PFSK-1 (cell line): ENCODE data around the gene CUX1.

Source experiments
- FOXP2 ChIP-seq: optimal IDR thresholded peaks from 2 replicates; pipeline ENCODE3; 2011; ENCODE audit warnings: borderline replicate concordance, control low read depth, inconsistent platforms; ENCODE audit not compliant: insufficient read depth; ENCODE audit errors: extremely low read length, extremely low read depth
- POLR2AphosphoS5 ChIP-seq: IDR thresholded peaks from 2 replicates; pipeline ENCODE4 v1.6.1; 2012; ENCODE audit warnings: low read depth, mild to moderate bottlenecking, control low read depth, low read length, moderate library complexity
- REST ChIP-seq, 2 experiments: IDR thresholded peaks; 2 replicates each; pipeline versions ENCODE4 v1.6.1 to v1.8.0; 2011 to 2012; ENCODE audit warnings: low read depth in 2 of 2, low read length in 2 of 2, control low read depth in 1 of 2, inconsistent platforms in 1 of 2, mild to moderate bottlenecking in 1 of 2, moderate library complexity in 1 of 2; ENCODE audit not compliant: insufficient read depth in 1 of 2
- SIN3A ChIP-seq: IDR thresholded peaks from 2 replicates; pipeline ENCODE4 v1.6.1; 2012; ENCODE audit warnings: mild to moderate bottlenecking, low read length, moderate library complexity, borderline replicate concordance; ENCODE audit not compliant: insufficient read depth
- TAF1 ChIP-seq: IDR thresholded peaks from 2 replicates; pipeline ENCODE4 v1.6.1; 2012; ENCODE audit warnings: low read length, control low read depth, borderline replicate concordance; ENCODE audit not compliant: insufficient read depth

CUX1 gene

DNA sequence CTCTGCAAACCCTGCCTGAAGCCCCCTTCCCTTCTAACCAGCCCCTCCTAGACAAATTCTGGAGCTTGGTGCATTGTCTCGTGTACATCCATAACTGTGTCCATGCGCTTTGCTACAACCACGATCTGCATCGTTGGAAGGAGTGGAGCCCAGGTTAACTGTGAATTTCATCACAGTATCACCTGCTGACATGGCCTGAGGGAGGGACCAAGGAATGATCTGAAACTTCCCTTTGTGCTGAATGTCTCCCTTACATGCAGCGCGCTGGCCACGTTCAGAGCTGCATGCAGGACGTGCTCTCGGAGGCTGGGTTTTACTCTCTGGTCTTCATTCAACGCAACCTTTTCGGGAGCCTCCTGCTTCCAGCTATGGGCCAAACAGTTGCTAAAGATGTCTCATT, 222.3 kb downstream of the CUX1 start:
- no peak for TF ChIP-seq POLR2AphosphoS5

- TF ChIP-seq REST (IDR thresholded peaks at IDR 0.05; ENCODE audit: insufficient read depth in 1 of 2, low read depth in 2 of 2, low read length in 2 of 2): no peak
- TF ChIP-seq POLR2AphosphoS5: no peak
- no peak for TF ChIP-seq SIN3A
- no peak for TF ChIP-seq TAF1
- TF ChIP-seq FOXP2: no peak
Observed at GRCh38 chr7:102040569-102040968, 223.1 kb downstream of the CUX1 start.

- TF ChIP-seq FOXP2 (no peak), SIN3A (no peak), REST (IDR thresholded peaks at IDR 0.05; ENCODE audit: insufficient read depth in 1 of 2, low read depth in 2 of 2, low read length in 2 of 2) (no peak), TAF1 (no peak), POLR2AphosphoS5 (no peak)
Observed at GRCh38 chr7:102042016-102042656, 224.7 kb downstream of the CUX1 start.

- TF ChIP-seq SIN3A (no peak), POLR2AphosphoS5 (no peak), FOXP2 (no peak), REST (IDR thresholded peaks at IDR 0.05; ENCODE audit: insufficient read depth in 1 of 2, low read depth in 2 of 2, low read length in 2 of 2) (no peak), TAF1 (no peak)
Observed at GRCh38 chr7:102044641-102044983, 227.2 kb downstream of the CUX1 start.

DNA sequence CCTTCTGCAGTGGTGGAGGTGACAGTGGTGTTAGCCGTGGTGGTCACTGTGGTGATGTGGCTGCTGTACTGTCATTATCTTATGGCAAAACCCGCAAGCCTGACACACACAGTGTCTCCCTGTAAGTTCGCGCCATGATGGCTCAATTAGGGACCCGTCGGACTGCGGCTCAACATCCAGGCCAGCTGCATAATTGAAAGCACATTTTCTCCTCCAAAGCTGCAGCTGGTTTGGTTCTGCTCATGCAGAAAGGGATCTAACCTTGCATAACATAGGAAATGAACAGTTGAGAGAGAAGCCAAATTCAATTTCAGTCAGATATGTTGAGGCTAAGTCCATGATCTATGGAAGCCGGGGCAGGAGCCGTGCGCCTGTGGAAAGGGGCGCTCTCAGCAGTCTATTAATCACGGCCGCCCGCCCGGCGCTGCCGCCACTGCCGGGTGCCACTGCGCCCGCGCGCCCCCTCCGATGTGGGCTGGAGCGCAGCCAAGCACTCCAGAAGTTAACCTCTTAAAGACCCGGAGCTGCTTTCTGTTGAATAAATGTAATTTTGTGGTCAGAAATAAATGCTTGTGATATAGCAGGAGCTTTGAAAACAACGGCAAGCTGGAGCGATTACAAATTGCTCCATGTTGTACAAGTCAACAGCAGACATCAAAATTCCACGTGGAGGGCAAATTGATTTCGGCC, 227.7 kb downstream of the CUX1 start:
- no peak for TF ChIP-seq SIN3A
- no peak for TF ChIP-seq TAF1
- no peak for TF ChIP-seq FOXP2
- no peak; a peak in 1 of 4 replicates for TF ChIP-seq REST (IDR thresholded peaks at IDR 0.05; ENCODE audit: insufficient read depth in 1 of 2, low read depth in 2 of 2, low read length in 2 of 2)
- no peak; the same call in 1 of the 2 replicates for TF ChIP-seq POLR2AphosphoS5
